ENCODE measurements around the gene LNPEP. TPM values are rescaled to one million over a fixed set of nuclear protein-coding genes. Genes with fewer than 3 reads are reported as not detected.

LNPEP gene
- total and polyA plus RNA-seq, 2 of the 13 experiments (the other 11 are each of a cell fraction or from before 2014, with no cell fraction given): 8.0 to 16.9 TPM

- no peaks in the 10 kb centered on the region for H3K79me2 ChIP-seq (ENCODE audit: insufficient read depth, low read length)
- no peak overlapping the region for H3K4me2 ChIP-seq (ENCODE audit: low read depth, low read length)
- H3K9ac ChIP-seq (ENCODE audit: insufficient read depth, low read depth, low read length): no peak overlapping the region
- H3K36me3 ChIP-seq (replicated peaks in 1 of 2; ENCODE audit: control insufficient read depth in 1 of 2, insufficient read depth in 2 of 2, low read length in 2 of 2): peaks cover 2 to 19% of the 10 kb centered on the region in 2 experiments; a peak in 4 of 5 replicates
- H3K27ac ChIP-seq (ENCODE audit: extremely low read length, insufficient read depth, low read length): no peak overlapping the region
- H3K27me3 ChIP-seq (ENCODE audit: control insufficient read depth in 1 of 2, insufficient read depth in 2 of 2, low read length in 2 of 2): no peaks in the 10 kb centered on the region
- in situ Hi-C loops (cut with HindIII; ENCODE audit: extremely low pct_ligation_motif_present, low pct_unique_long_range_greater_than_20kb) (no loop called here), intact Hi-C loops (cut with micrococcal nuclease; ENCODE audit: unreplicated experiment) (loop anchor here (5.0 kb wide), 1 partner anchor 34 kb away; no protein-coding TSS in a partner anchor)
- 100% methylated on average over 1 of the region's 1 CpG for WGBS (ENCODE audit: low lambda C conversion rate)
- FAIRE-seq (no peak), DNase-seq (ENCODE audit: low spot score) (no peak), ATAC-seq (no peak)
- no peaks in the 10 kb centered on the region for H4K20me1 ChIP-seq (ENCODE audit: insufficient read depth, low read length)
- no peak for TF ChIP-seq ZNF670 (CRISPR knock-in tag; IDR thresholded peaks at IDR 0.05; ENCODE audit: borderline replicate concordance)
- no peak for TF ChIP-seq DPF2 (CRISPR knock-in tag; IDR thresholded peaks at IDR 0.05; ENCODE audit: borderline replicate concordance, low read depth)
- no peak for TF ChIP-seq ZNF251 (CRISPR knock-in tag; IDR thresholded peaks at IDR 0.05)
- no peak for TF ChIP-seq SNAI1 (CRISPR knock-in tag; IDR thresholded peaks at IDR 0.05; ENCODE audit: borderline replicate concordance)
- TF ChIP-seq, protein P1, sequence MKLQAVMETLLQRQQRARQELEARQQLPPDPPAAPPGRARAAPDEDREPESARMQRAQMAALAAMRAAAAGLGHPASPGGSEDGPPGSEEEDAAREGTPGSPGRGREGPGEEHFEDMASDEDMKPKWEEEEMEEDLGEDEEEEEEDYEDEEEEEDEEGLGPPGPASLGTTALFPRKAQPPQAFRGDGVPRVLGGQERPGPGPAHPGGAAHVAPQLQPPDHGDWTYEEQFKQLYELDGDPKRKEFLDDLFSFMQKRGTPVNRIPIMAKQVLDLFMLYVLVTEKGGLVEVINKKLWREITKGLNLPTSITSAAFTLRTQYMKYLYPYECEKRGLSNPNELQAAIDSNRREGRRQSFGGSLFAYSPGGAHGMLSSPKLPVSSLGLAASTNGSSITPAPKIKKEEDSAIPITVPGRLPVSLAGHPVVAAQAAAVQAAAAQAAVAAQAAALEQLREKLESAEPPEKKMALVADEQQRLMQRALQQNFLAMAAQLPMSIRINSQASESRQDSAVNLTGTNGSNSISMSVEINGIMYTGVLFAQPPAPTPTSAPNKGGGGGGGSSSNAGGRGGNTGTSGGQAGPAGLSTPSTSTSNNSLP (IDR thresholded peaks at IDR 0.05; ENCODE audit: low read depth, low read length): no peak
- no peak for TF ChIP-seq GLI4 (CRISPR knock-in tag; IDR thresholded peaks at IDR 0.05; ENCODE audit: borderline replicate concordance)
- no peak for TF ChIP-seq ARNT (IDR thresholded peaks at IDR 0.05)
- TF ChIP-seq LRRFIP1 (CRISPR knock-in tag; conservative IDR thresholded peaks at IDR 0.05): no peak
- TF ChIP-seq TRIM24 (CRISPR knock-in tag; IDR thresholded peaks at IDR 0.05): no peak
- TF ChIP-seq THRA (CRISPR knock-in tag; IDR thresholded peaks at IDR 0.05; ENCODE audit: borderline replicate concordance): no peak
- TF ChIP-seq ZNF17 (CRISPR knock-in tag; IDR thresholded peaks at IDR 0.05): no peak
- no peaks in the 10 kb centered on the region for H3K9me3 ChIP-seq (ENCODE audit: low read length)
- no peak overlapping the region for H3K4me3 ChIP-seq (replicated peaks in 1 of 3; ENCODE audit: insufficient read depth in 1 of 3, low read depth in 2 of 3, low read length in 3 of 3)
- POLR2A ChIA-PET: no interaction called here
- peaks cover 10% of the 10 kb centered on the region for H3K4me1 ChIP-seq (ENCODE audit: insufficient read depth, low read length)
- H2AFZ ChIP-seq (ENCODE audit: low read length): no peak overlapping the region
- CTCF ChIA-PET (ENCODE audit: low intra/inter-chr PET ratio, low total read pairs): no interaction called here
- BruUV-seq (replicated peaks): no TSS peak
Observed at GRCh38 chr5:97002983-97003382, 67.1 kb downstream of the LNPEP start.

Data from HepG2 (cell line).